K562 (cell line): Measurements from ENCODE around the gene SPTLC3. TPM values are rescaled to one million over a fixed set of nuclear protein-coding genes. Genes with fewer than 3 reads are reported as not detected.

Experiments used
- ATAC-seq: fragments of 200-7000 bp; cut with Tn5 transposase; 3 replicates; pipeline ENCODE4 v1.9.1; 2020; ENCODE audit warnings: moderate library complexity
- BruUV-seq: library from RNA; stranded (reverse); fragments of 400-500 nt; replicated peaks from 2 replicates; lab custom pipeline; 2021; lab: Mats Ljungman, UMichigan
- CTCF ChIA-PET: fragments of 300-600 bp; formaldehyde crosslinking; extraction: SDS; loops from one replicate; lab custom pipeline; 2021; ENCODE audit warnings: low intra/inter-chr PET ratio; lab: Yijun Ruan, JAX
- POLR2A ChIA-PET: fragments of 300-600, 350-650 bp; sonication (Branson Sonifier 250); formaldehyde crosslinking; extraction: SDS; loops from one replicate; lab custom pipeline; 2021; ENCODE audit warnings: antibody characterized with exemption, inconsistent platforms; lab: Yijun Ruan, JAX
- DNase-seq, 4 experiments: peaks; one replicate each; pipeline versions ENCODE4 v3.0.0 to v3.0.0-alpha.2; 2011 to 2018; ENCODE audit warnings: low spot score in 3 of 4, mixed read lengths in 3 of 4; ENCODE audit errors: extremely low read depth in 1 of 4
- FAIRE-seq: peaks from 2 replicates; lab custom pipeline; 2011; peaks lifted over from hg19 to GRCh38; lab: Jason Lieb, UNC
- H2AFZ ChIP-seq: 2 replicates; pipeline ENCODE4 v1.6.0; 2011; ENCODE audit warnings: low read depth, low read length, control low read depth, inconsistent platforms
- H3K27ac ChIP-seq: fragments of 200-600 bp; 3 replicates; pipeline ENCODE4 v1.8.0; 2011; ENCODE audit warnings: low read depth, mild to moderate bottlenecking, control low read depth, inconsistent platforms, low read length, moderate library complexity, mixed read lengths; ENCODE audit errors: extremely low read depth
- H3K27me3 ChIP-seq, 2 experiments: fragments of 300-600 bp in 1 of 2; 2 replicates in 1 of 2; 3 replicates in 1 of 2; pipeline versions ENCODE4 v1.6.0 to v1.8.0; 2011; ENCODE audit warnings: inconsistent platforms in 2 of 2, low read length in 2 of 2, mild to moderate bottlenecking in 1 of 2, mixed read lengths in 1 of 2, moderate library complexity in 1 of 2; ENCODE audit not compliant: control insufficient read depth in 2 of 2, insufficient read depth in 2 of 2
- H3K36me3 ChIP-seq: fragments of 300-600 bp; 3 replicates; pipeline ENCODE4 v1.8.0; 2011; ENCODE audit warnings: mild to moderate bottlenecking, low read length, inconsistent platforms; ENCODE audit not compliant: control insufficient read depth, insufficient read depth
- H3K4me1 ChIP-seq, 2 experiments: fragments of 200-600 bp in 1 of 2; replicated peaks in 1 of 2; 2 replicates in 1 of 2; 3 replicates in 1 of 2; pipeline versions ENCODE4 v1.5.1 to v1.8.0; 2011; ENCODE audit warnings: inconsistent platforms in 2 of 2, low read length in 2 of 2, mild to moderate bottlenecking in 1 of 2, mixed read lengths in 1 of 2, moderate library complexity in 1 of 2; ENCODE audit not compliant: control insufficient read depth in 2 of 2, insufficient read depth in 2 of 2
- H3K4me2 ChIP-seq: 2 replicates; pipeline ENCODE4 v1.6.1; 2011; ENCODE audit warnings: low read length, control low read depth, inconsistent platforms, mixed read lengths; ENCODE audit not compliant: insufficient read depth
- H3K4me3 ChIP-seq: fragments of 200-600 bp; sonication (generic), shearing (Covaris generic); 2 replicates; pipeline ENCODE4 v1.5.1; 2016; ENCODE audit warnings: control low read depth, inconsistent platforms
- H3K79me2 ChIP-seq: fragments of 200-600 bp; 3 replicates; pipeline ENCODE4 v1.8.0; 2011; ENCODE audit warnings: low read length, inconsistent platforms; ENCODE audit not compliant: control insufficient read depth, insufficient read depth
- H3K9ac ChIP-seq, 2 experiments: 2 replicates each; pipeline versions ENCODE4 v1.6.0 to v1.6.1; 2011; ENCODE audit warnings: low read depth in 2 of 2, low read length in 2 of 2, control low read depth in 1 of 2, inconsistent platforms in 1 of 2, mild to moderate bottlenecking in 1 of 2, mixed read lengths in 1 of 2; ENCODE audit not compliant: insufficient read depth in 1 of 2
- H3K9me1 ChIP-seq: one replicate; pipeline ENCODE4 v1.6.0; 2011; ENCODE audit warnings: inconsistent platforms, mild to moderate bottlenecking, low read length, moderate library complexity; ENCODE audit not compliant: control insufficient read depth, insufficient read depth
- H3K9me3 ChIP-seq: replicated peaks from 2 replicates; pipeline ENCODE4 v1.5.1; 2011; ENCODE audit warnings: low read depth, low read length, inconsistent platforms; ENCODE audit not compliant: control insufficient read depth, insufficient read depth
- H4K20me1 ChIP-seq: replicated peaks from 2 replicates; pipeline ENCODE4 v1.6.1; 2011; ENCODE audit warnings: low read length, inconsistent platforms, mixed read lengths; ENCODE audit not compliant: control insufficient read depth, insufficient read depth
- CSDE1 ChIP-seq, 2 experiments: fragments of 450-650 bp; IDR thresholded peaks; 2 replicates each; pipeline ENCODE4 v1.6.1; 2016; ENCODE audit warnings: mild to moderate bottlenecking in 1 of 2
- KLF13 ChIP-seq: fragments of 450-650 bp; IDR thresholded peaks from 2 replicates; pipeline ENCODE4 v1.6.1; 2016; ENCODE audit warnings: missing genetic modification characterization, low read depth, mild to moderate bottlenecking, missing compliant biosample characterization, moderate library complexity, borderline replicate concordance
- MYNN ChIP-seq, 2 experiments: sonication (generic); formaldehyde crosslinking in 1 of 2; IDR thresholded peaks; 2 replicates each; pipeline versions ENCODE4 v1.5.0 to v1.6.1; 2016 to 2020; ENCODE audit warnings: antibody characterized with exemption in 1 of 2, missing genetic modification reagents in 1 of 2
- NR2C2 ChIP-seq, 2 experiments: fragments of 200-800 bp in 1 of 2; sonication (Bioruptor generic) in 1 of 2; sonication (generic) in 1 of 2; formaldehyde crosslinking in 1 of 2; IDR thresholded peaks; 2 replicates each; pipeline versions ENCODE4 v1.6.1 to v1.8.0; 2016 to 2022; ENCODE audit warnings: mild to moderate bottlenecking in 1 of 2, missing compliant biosample characterization in 1 of 2, missing genetic modification characterization in 1 of 2, missing genetic modification reagents in 1 of 2
- PHF21A ChIP-seq: fragments of 450-650 bp; IDR thresholded peaks from 2 replicates; pipeline ENCODE4 v1.6.1; 2017; ENCODE audit warnings: low read depth, borderline replicate concordance
- U2AF1 ChIP-seq: fragments of 200-400 bp; formaldehyde crosslinking; optimal IDR thresholded peaks from 2 replicates; pipeline ENCODE3; 2017; ENCODE audit warnings: mild to moderate bottlenecking, low read depth, low read length, moderate library complexity
- ZBTB33 ChIP-seq: sonication (generic); formaldehyde crosslinking; IDR thresholded peaks from 2 replicates; pipeline ENCODE4 v1.8.1; 2023; ENCODE audit warnings: mild to moderate bottlenecking, missing genetic modification reagents
- ZNF174 ChIP-seq: fragments of 250-450 bp; sonication (Bioruptor Pico); IDR thresholded peaks from 2 replicates; pipeline ENCODE4 v1.4.0; 2020; ENCODE audit warnings: mild to moderate bottlenecking
- ZNF586 ChIP-seq: fragments of 450-650 bp; formaldehyde crosslinking; conservative IDR thresholded peaks from 2 replicates; pipeline ENCODE4 v1.4.0; 2020; ENCODE audit warnings: mild to moderate bottlenecking, moderate library complexity
- WGBS: fragments of 100-300 bp; shearing (Covaris generic); methylation state at CpG from one replicate; pipeline ENCODE4 v1.1.6; 2016; ENCODE audit warnings: low coverage, mixed read lengths; ENCODE audit not compliant: insufficient coverage; ENCODE audit errors: missing lambda C conversion rate; 5-methylcytosine and 5-hydroxymethylcytosine counted together
- in situ Hi-C: fragments of 300-500 bp; cut with MboI; formaldehyde crosslinking; loops from 4 replicates; pipeline ENCODE4 v1.15.0; 2018; ENCODE audit warnings: inconsistent platforms, mixed read lengths
- intact Hi-C: fragments of 100-400 bp; cut with micrococcal nuclease; formaldehyde crosslinking; loops from 2 replicates; pipeline ENCODE4 v1.14.2; 2022
- polyA plus RNA-seq, 8 experiments: library from polyadenylated mRNA; depleted of rRNA in 4 of 8; stranded (reverse) in 5 of 8; unstranded in 3 of 8; fragments of >200 nt; fragmentation: Nextera tagmentation in 2 of 8; fragmentation: Illumina TruSeq in 1 of 8; extraction: Ambion mirVana in 2 of 8; extraction: Trizol in 1 of 8; gene quantifications; 2 replicates each; pipeline versions ENCODE4 v1.2.1 to v1.2.3, GENCODE V29; 2011 to 2014; ENCODE audit warnings: inconsistent platforms in 1 of 8, missing spikeins in 1 of 8
- total RNA-seq, 7 experiments: library from RNA; depleted of rRNA in 6 of 7; stranded (reverse); fragments of >200 nt in 6 of 7; fragmentation: Illumina TruSeq in 2 of 7; extraction: Trizol in 2 of 7; gene quantifications; 2 replicates each; pipeline versions ENCODE4 v1.2.1 to v1.2.3, GENCODE V29; 2011 to 2021; ENCODE audit warnings: low replicate concordance in 1 of 7
- TF ChIP-seq, protein P1 (sequence below): IDR thresholded peaks from 2 replicates; pipeline ENCODE4 v1.6.1; 2011; ENCODE audit not compliant: insufficient read length; ENCODE audit errors: extremely low read depth
- TF ChIP-seq, protein P2 (sequence below): fragments of 450-650 bp; conservative IDR thresholded peaks from 2 replicates; pipeline ENCODE4 v1.6.1; 2016; ENCODE audit warnings: missing genetic modification characterization, low read depth, mild to moderate bottlenecking, control low read depth, missing compliant biosample characterization

SPTLC3 gene
- total and polyA plus RNA-seq, 9 of the 15 experiments (the other 6 are each of a cell fraction or from before 2014, with no cell fraction given): not detected

GRCh38 chr20:13035399-13036152, 26.8 kb downstream of the SPTLC3 start:
- BruUV-seq: no TSS peak
- no peak overlapping the region for H3K9ac ChIP-seq
- intact Hi-C loops: no loop called here
- ChIA-PET CTCF (no interaction called here), POLR2A (no interaction called here)
- in situ Hi-C loops: no loop called here
- no peaks in the 10 kb centered on the region for H3K79me2 ChIP-seq
- H3K27me3 ChIP-seq: no peaks in the 10 kb centered on the region
- H3K36me3 ChIP-seq: no peaks in the 10 kb centered on the region
- no peak overlapping the region for H3K4me3 ChIP-seq
- no peaks in the 10 kb centered on the region for H3K4me1 ChIP-seq
- no peaks in the 10 kb centered on the region for H3K9me1 ChIP-seq
- ATAC-seq (no peak), DNase-seq (no peak), FAIRE-seq (no peak)
- H2AFZ ChIP-seq: no peak overlapping the region
- H4K20me1 ChIP-seq: no peaks in the 10 kb centered on the region
- no peak overlapping the region for H3K27ac ChIP-seq
- H3K4me2 ChIP-seq: no peak overlapping the region
- H3K9me3 ChIP-seq: no peaks in the 10 kb centered on the region
- WGBS: 0% methylated on average over 2 of the region's 2 CpGs
- TF ChIP-seq, protein P1, sequence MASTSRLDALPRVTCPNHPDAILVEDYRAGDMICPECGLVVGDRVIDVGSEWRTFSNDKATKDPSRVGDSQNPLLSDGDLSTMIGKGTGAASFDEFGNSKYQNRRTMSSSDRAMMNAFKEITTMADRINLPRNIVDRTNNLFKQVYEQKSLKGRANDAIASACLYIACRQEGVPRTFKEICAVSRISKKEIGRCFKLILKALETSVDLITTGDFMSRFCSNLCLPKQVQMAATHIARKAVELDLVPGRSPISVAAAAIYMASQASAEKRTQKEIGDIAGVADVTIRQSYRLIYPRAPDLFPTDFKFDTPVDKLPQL: no peak
- TF ChIP-seq KLF13: no peak
- TF ChIP-seq MYNN (IDR thresholded peaks at IDR 0.05): no peak
- TF ChIP-seq MYNN (CRISPR knock-in tag; IDR thresholded peaks at IDR 0.05): no peak
- no peak for TF ChIP-seq U2AF1
- TF ChIP-seq NR2C2 (CRISPR knock-in tag; IDR thresholded peaks at IDR 0.05): no peak
- TF ChIP-seq NR2C2 (tag; IDR thresholded peaks at IDR 0.05): no peak
- no peak for TF ChIP-seq ZNF586 (CRISPR knock-in tag)
- no peak for TF ChIP-seq ZNF174 (CRISPR knock-in tag)
- no peak for TF ChIP-seq CSDE1 (IDR thresholded peaks at IDR 0.05)
- TF ChIP-seq PHF21A: no peak
- TF ChIP-seq ZBTB33 (CRISPR knock-in tag): no peak
- TF ChIP-seq, protein P2, sequence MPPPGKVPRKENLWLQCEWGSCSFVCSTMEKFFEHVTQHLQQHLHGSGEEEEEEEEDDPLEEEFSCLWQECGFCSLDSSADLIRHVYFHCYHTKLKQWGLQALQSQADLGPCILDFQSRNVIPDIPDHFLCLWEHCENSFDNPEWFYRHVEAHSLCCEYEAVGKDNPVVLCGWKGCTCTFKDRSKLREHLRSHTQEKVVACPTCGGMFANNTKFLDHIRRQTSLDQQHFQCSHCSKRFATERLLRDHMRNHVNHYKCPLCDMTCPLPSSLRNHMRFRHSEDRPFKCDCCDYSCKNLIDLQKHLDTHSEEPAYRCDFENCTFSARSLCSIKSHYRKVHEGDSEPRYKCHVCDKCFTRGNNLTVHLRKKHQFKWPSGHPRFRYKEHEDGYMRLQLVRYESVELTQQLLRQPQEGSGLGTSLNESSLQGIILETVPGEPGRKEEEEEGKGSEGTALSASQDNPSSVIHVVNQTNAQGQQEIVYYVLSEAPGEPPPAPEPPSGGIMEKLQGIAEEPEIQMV: no peak
